Astrocyte of the spinal cord (primary cell): ENCODE measurements around the gene WARS2.

Experiments used
- DNase-seq: peaks from one replicate; pipeline ENCODE4 v3.0.0; 2011; ENCODE audit warnings: low read depth, low spot score
- H3K4me3 ChIP-seq: 2 replicates; pipeline ENCODE4 v1.5.1; 2011; ENCODE audit warnings: low read depth, mild to moderate bottlenecking, low read length, moderate library complexity
- CTCF ChIP-seq: IDR thresholded peaks from 2 replicates; pipeline ENCODE4 v1.5.1; 2012; ENCODE audit warnings: low read depth, mild to moderate bottlenecking, low read length, inconsistent platforms
- in situ Hi-C: cut with HindIII; loops from 2 replicates; pipeline ENCODE4 v1.10.0; 2017; ENCODE audit warnings: low sequenced_read_pairs

The WARS2 gene

GRCh38 chr1:118983558-118984041 is 156.9 kb downstream of the WARS2 start:
- H3K4me3 ChIP-seq: peak overlapping the region; percentile 17
- no peak for TF ChIP-seq CTCF
- peak; percentile 43 for DNase-seq
- in situ Hi-C loops: no loop called here

GRCh38 chr1:118982821-118983557 is 157.5 kb downstream of the WARS2 start:
- no peak for TF ChIP-seq CTCF
- no peak for DNase-seq
- peak overlapping the region; percentile 17 for H3K4me3 ChIP-seq
- in situ Hi-C loops: no loop called here

- no peak overlapping the region for H3K4me3 ChIP-seq
- TF ChIP-seq CTCF: no peak
- no peak for DNase-seq
- in situ Hi-C loops: no loop called here
These were observed 158.2 kb downstream of the WARS2 start for GRCh38 chr1:118982266-118982665.

GRCh38 chr1:118981436-118981835 is 159.0 kb downstream of the WARS2 start:
- DNase-seq: no peak
- no peak overlapping the region for H3K4me3 ChIP-seq
- TF ChIP-seq CTCF: no peak
- in situ Hi-C loops: no loop called here
